Right atrium auricular region (tissue), 2 donors: ENCODE measurements around the gene DPP6. TPM values are rescaled to one million over a fixed set of nuclear protein-coding genes. Genes with fewer than 3 reads are reported as not detected.

Experiments
- DNase-seq: peaks from one replicate; pipeline ENCODE4 v3.0.0-alpha.2; 2019; ENCODE audit warnings: low spot score
- H3K27ac ChIP-seq, 2 donors: fragments of 200-600 bp; sonication (generic); 1 replicate in 1 of 2; 2 replicates in 1 of 2; pipeline ENCODE4 v1.5.1; 2016 to 2019
- H3K27me3 ChIP-seq, 2 donors: fragments of 200-600 bp; sonication (generic); one replicate each; pipeline versions ENCODE4 v1.5.1 to v1.6.0; 2017 to 2019
- H3K36me3 ChIP-seq: fragments of 200-600 bp; sonication (generic); one replicate; pipeline ENCODE4 v1.5.1; 2016
- H3K4me1 ChIP-seq, 2 donors: fragments of 200-600 bp; sonication (generic); one replicate each; pipeline versions ENCODE4 v1.5.1 to v1.6.0; 2017 to 2019
- H3K4me3 ChIP-seq, 2 donors: fragments of 200-600 bp; sonication (generic); 1 replicate in 1 of 2; 2 replicates in 1 of 2; pipeline ENCODE4 v1.5.1; 2017 to 2019; ENCODE audit warnings: mild to moderate bottlenecking in 1 of 2, moderate library complexity in 1 of 2
- H3K9me3 ChIP-seq, 2 donors: fragments of 200-600 bp; sonication (generic); one replicate each; pipeline ENCODE4 v1.5.1; 2019
- CTCF ChIP-seq, 2 donors: fragments of 200-600 bp; sonication (generic); IDR thresholded peaks; one replicate each; pipeline ENCODE4 v1.5.1; 2019; ENCODE audit warnings: antibody characterized with exemption in 2 of 2
- total RNA-seq, 2 donors: library from RNA; depleted of rRNA; stranded (reverse); fragments of >200 nt; gene quantifications; one replicate each; pipeline ENCODE4 v1.1.0, GENCODE V29; 2016

Gene DPP6
- total RNA-seq, 2 donors from 2014 or later = 0.35 to 0.85 TPM

- H3K4me1 ChIP-seq = no peaks in the 10 kb centered on the region
- no peak for TF ChIP-seq CTCF (IDR thresholded peaks at IDR 0.05)
- no peaks in the 10 kb centered on the region for H3K9me3 ChIP-seq
- H3K36me3 ChIP-seq = no peaks in the 10 kb centered on the region
- DNase-seq = no peak
- H3K27me3 ChIP-seq = no peaks in the 10 kb centered on the region
- H3K4me3 ChIP-seq = no peak overlapping the region
- no peak overlapping the region for H3K27ac ChIP-seq
Measured at GRCh38 chr7:154296443-154296842, 244.2 kb downstream of the DPP6 start.

- Histone ChIP-seq H3K4me3 (no peak overlapping the region), H3K36me3 (no peaks in the 10 kb centered on the region), H3K27me3 (no peaks in the 10 kb centered on the region), H3K9me3 (no peaks in the 10 kb centered on the region), H3K4me1 (no peaks in the 10 kb centered on the region), H3K27ac (no peak overlapping the region)
- no peak for DNase-seq
- TF ChIP-seq CTCF (IDR thresholded peaks at IDR 0.05) = no peak
Measured at GRCh38 chr7:154299736-154300135, 247.5 kb downstream of the DPP6 start.

GRCh38 chr7:154302380-154302779, 250.2 kb downstream of the DPP6 start:
- no peak overlapping the region for H3K4me3 ChIP-seq
- H3K27me3 ChIP-seq = no peaks in the 10 kb centered on the region
- TF ChIP-seq CTCF (IDR thresholded peaks at IDR 0.05) = no peak
- no peaks in the 10 kb centered on the region for H3K36me3 ChIP-seq
- no peak overlapping the region for H3K27ac ChIP-seq
- H3K9me3 ChIP-seq = no peaks in the 10 kb centered on the region
- DNase-seq = no peak
- H3K4me1 ChIP-seq = no peaks in the 10 kb centered on the region

- Histone ChIP-seq H3K9me3 (no peaks in the 10 kb centered on the region), H3K27ac (no peak overlapping the region), H3K4me3 (no peak overlapping the region), H3K27me3 (no peaks in the 10 kb centered on the region), H3K4me1 (no peaks in the 10 kb centered on the region), H3K36me3 (no peaks in the 10 kb centered on the region)
- DNase-seq = no peak
- TF ChIP-seq CTCF (IDR thresholded peaks at IDR 0.05) = no peak
Measured at GRCh38 chr7:154304231-154304630, 252.0 kb downstream of the DPP6 start.

GRCh38 chr7:154304740-154305700, 252.8 kb downstream of the DPP6 start:
- TF ChIP-seq CTCF (IDR thresholded peaks at IDR 0.05) = no peak
- no peak for DNase-seq
- Histone ChIP-seq H3K27me3 (no peaks in the 10 kb centered on the region), H3K9me3 (no peaks in the 10 kb centered on the region), H3K4me1 (no peaks in the 10 kb centered on the region), H3K36me3 (no peaks in the 10 kb centered on the region), H3K27ac (no peak overlapping the region), H3K4me3 (no peak overlapping the region)
